A172 (cell line): ENCODE results near the gene LTBP2. TPM values are rescaled to one million over a fixed set of nuclear protein-coding genes. Genes with fewer than 3 reads are reported as not detected.

Experiments
- DNase-seq: peaks from one replicate; pipeline ENCODE4 v3.0.0-alpha.2; 2015; ENCODE audit warnings: low spot score
- total RNA-seq: library from RNA; depleted of rRNA; stranded (reverse); fragments of >200 nt; shearing (Covaris generic); gene quantifications from 2 replicates; pipeline ENCODE4 v1.2.3, GENCODE V29; 2014; rRNA removed

Gene LTBP2
- total RNA-seq, result 5.7 and 5.8 TPM in 2 replicates

- DNase-seq, result no peak
Measured at GRCh38 chr14:74611650-74612349, at the start of gene LTBP2. TSS of gene LTBP2 (minus strand) at chr14:74612237. CDS start at chr14:74611944, 293 bp downstream.

DNA sequence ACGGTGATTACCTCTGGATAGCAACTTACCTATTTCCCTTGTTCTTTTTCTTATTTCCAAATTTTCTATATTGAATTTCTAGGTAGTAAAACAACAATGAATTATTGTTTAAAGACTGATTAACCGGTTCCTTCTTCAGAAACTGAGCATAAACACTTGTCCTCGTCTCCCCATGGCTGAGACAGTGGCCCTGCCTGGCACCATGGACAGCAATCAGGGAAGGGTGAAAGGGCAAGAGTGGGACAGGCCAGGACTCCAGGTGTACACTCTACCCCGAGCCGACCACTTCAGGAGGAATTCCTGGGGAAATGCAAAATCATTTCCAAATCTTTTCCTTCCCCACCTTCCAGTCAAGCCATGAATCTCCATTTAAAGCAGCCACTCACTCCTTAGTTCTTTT, 48.8 kb upstream of the LTBP2 start:
- no peak for DNase-seq

DNA sequence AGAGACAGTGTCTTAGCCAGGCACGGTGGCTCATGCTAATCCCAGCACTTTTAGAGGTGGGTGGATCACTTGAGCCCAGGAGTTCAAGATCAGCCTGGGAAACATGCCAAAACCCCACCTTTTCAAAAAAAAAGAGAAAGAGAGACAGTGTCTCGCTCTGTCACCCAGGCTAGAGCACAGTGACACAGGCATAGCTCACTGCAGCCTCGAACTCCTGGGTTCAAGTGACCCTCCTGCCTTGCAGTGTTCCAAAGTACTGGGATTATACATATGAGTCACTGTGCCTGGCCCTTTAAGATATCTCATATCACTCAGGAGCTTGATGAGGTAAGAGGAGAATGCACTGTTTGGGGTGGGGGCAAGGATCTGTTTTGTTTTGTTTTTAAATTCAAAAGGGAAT, 48.1 kb upstream of the LTBP2 start:
- DNase-seq, result no peak

DNA sequence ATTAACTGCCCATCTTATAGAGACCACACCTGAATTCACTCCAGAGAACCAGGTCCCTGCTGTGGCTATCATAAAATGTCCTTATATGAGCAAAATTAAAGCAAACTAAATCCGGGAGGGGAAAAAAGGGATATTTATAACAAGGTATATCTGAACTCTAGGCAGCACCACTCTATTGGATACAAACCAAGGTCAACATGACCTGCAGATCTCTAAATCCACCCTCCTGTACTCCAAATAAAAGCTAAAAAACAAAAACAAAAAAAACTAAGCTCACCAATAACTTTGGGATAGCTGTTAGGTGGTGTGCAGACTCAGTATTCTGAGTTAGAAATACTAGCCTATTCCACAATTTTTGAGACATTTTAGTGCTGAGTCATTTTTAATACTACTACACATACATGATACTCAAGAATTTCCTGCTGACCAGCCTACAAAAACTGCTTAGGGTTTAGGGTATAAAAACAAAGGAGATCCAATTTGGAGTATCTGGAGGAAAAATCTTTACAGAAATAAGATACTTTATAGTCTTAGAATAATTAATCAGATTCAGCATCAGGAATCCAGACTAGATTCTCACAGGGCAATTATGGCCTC, 46.6 kb upstream of the LTBP2 start:
- DNase-seq, result peak; percentile 31

GRCh38 chr14:74656964-74657363, 44.9 kb upstream of the LTBP2 start:
- no peak for DNase-seq

DNA sequence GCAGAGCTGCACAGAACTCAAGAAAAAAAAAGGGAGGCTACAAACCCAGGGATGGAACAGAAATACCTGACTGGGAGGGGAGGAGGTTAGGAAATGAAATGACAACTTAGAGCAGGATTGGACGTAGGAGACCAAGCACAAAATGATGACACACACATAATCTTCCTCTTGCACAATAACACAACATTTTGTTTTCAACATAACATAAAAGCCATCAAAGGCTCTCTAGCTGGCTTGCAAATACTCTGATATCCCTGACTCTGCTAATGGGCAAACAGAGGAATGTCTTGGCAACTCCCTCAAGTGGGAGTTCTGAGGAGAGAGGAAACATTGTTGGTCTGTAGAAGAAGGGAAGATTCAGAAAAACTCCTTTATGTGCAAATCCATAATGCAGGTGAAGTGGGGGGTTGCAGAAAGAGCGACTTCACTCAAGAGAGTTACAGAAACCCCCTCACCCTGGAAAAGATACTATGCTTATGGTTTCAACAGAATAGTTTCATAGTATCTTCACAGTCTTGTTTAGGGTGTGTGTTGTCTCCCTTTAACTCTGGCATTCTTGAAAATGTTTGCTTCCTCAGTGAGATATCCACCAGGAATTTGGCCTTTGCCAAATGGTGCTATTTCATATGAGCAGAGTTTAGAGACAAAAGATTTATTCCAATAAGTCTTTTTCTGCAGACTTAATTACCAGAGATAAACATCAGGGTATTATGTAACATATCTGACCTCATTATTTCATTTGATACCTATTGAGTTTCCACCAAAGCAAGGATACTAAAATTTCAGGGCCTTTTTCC, 43.8 kb upstream of the LTBP2 start:
- no peak for DNase-seq

- no peak for DNase-seq
Measured at GRCh38 chr14:74654931-74655330, 42.9 kb upstream of the LTBP2 start.

- DNase-seq, result no peak
Measured at GRCh38 chr14:74653386-74654138, 41.5 kb upstream of the LTBP2 start.

DNA sequence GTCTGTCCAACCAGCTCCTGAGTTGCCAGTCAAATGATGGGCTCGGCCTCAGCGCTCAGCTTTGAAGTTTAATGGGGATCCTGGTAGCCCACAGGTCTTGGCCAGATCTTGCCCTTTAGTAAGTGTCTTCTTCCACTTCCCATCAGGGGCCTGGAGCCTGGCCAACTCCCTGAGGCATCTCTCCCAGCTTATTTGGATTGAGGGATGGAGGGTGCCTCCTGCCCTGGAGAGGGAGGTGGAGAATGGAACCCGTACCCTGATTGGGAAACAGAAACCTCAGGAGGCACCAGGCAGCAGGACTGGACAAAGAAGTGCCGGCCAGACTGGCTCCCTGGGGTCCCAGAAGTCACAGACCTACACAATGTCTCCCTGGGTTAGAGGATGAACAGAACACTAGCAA, 40.5 kb upstream of the LTBP2 start:
- DNase-seq, result no peak

- DNase-seq, result no peak
Measured at GRCh38 chr14:74650927-74651686, 39.1 kb upstream of the LTBP2 start.

DNA sequence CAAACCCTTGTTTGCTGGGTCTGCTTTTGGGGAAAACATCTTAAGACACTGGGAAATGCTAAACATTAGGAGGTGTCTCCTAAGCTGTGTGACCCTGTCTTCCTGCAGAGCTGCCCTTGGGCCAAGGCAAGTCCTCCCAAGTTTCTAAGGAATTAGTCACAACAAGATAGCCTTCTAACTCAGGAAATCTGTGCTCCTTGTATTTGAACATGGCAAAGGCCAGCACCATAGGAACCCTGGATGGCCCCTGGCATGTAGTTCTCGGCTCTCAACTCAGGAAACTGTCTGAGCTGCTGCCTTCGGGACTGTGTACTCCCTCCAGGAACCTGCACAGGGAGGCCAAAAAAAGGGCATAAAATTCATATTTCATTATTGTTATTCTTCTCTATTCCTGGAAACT, 37.6 kb upstream of the LTBP2 start:
- no peak for DNase-seq

DNA sequence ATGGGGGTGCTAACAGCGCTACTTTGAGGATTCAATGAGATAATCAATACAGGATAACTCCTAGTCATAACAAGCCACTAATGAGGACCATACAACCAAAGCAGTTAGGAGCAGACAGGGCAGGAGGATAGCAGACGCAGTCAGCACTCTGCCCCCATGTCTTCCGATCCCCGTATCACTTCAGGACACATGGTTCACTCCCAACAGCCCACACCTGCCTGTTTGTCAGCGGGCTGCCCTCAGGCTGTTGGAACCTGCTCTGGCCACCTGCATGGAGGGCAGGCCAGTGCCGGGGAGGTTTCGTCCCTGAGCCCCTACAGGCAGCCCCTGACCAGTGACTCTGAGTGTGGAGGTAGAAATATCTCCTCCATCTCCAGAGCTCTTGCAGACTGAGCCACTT, 37.1 kb upstream of the LTBP2 start:
- DNase-seq, result no peak

DNA sequence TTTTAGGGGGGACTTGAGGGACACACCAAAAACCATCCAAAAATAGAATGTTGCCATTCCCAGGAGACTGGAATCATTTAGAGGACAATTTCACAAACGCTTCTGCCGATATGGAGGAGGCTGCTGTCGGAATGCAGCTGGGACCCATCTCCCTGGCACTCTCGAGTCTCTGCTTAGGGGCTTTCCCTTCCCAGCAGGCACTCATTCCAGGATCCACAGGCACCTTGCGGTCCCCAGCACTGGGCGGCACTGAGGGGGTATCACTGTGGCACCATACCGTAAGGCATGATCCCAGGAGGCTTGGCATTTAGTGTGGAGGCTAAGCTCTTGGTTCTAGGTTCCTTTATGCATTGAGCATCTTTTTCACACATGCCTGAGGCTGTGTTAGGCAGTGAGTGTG, 36.6 kb upstream of the LTBP2 start:
- DNase-seq, result no peak

- no peak for DNase-seq
Measured at GRCh38 chr14:74647678-74648461, 35.8 kb upstream of the LTBP2 start.

DNA sequence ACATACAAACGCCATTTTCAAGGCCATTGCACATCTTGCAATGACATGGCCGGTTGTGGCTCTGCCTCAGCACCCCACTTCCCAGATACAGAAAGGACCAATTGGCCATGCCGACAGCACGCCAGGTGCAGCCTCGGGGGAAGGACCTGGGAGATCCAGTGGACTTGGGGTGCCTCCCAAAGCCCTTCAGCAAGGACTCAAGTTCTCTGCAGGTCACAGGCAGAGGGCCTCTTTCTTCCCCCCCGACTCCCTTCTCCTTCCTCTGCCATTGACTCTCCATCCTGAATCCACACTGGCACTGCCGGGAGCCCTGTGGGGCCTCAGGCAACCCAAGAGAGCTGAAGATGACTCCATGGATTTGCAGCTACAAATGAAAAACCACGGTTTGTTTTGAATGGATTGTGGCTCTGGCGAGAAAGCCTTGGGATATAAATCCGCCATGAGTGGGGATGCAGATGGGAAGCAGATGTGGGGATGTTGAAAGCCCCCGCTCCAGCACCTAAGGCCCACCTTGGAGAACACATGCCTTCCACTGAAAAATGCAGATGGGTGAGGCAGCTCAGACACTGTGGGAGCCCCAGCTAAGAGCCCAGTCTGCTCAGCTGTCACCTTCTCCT, 35.1 kb upstream of the LTBP2 start:
- DNase-seq, result no peak

DNA sequence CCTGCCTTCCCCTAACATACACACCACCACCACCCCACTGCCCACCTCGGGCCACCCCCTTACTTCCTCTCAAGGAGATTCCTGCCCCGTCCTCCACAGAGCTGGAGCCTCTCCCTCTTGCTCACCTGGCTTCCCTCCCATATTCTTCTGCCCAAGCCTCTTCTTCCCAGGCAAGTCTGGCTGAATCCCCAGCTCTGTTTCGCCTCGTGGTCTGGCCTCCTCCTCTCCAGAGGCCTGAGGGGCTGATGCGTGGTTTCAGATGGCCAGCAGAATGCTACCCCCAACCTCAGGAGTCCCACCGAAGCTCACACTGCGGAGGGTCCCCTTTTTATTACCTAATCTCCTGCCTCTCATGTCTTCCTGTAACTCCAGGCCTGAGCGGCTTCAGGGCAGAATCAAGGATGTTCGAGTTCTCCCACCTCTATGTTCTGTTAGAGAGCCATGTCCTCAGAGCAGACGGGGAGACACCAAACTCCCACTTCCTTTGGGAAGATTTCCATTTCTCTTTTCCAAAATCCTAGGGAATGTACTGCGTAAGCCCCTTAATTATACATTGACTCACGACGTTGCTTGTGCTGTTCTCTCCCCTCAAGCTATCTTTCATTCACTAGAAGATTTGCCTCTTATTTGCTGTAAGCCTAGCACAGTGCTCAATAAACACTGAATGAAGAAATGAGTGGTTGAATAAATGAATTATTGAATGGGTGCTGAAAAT, 33.9 kb upstream of the LTBP2 start:
- no peak for DNase-seq

DNA sequence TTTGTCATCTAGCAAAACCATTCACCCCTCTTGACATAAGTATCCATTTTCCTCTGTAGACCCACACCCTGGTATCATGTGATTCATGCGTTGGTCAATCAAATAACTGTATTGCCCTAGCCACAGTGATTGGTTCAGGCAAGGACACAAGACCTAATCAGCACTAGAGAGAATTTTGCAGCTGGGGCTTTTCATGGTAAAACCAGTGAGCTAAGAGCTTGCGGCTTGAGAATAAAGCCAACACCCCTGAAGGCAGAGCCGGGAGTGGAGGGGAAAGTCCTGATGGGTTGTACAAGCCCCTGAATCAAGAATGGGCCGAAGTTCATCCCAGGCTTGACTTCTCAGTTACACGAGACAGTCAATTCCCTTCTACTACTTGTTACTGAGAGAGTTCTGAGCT, 33.2 kb upstream of the LTBP2 start:
- DNase-seq, result no peak

DNA sequence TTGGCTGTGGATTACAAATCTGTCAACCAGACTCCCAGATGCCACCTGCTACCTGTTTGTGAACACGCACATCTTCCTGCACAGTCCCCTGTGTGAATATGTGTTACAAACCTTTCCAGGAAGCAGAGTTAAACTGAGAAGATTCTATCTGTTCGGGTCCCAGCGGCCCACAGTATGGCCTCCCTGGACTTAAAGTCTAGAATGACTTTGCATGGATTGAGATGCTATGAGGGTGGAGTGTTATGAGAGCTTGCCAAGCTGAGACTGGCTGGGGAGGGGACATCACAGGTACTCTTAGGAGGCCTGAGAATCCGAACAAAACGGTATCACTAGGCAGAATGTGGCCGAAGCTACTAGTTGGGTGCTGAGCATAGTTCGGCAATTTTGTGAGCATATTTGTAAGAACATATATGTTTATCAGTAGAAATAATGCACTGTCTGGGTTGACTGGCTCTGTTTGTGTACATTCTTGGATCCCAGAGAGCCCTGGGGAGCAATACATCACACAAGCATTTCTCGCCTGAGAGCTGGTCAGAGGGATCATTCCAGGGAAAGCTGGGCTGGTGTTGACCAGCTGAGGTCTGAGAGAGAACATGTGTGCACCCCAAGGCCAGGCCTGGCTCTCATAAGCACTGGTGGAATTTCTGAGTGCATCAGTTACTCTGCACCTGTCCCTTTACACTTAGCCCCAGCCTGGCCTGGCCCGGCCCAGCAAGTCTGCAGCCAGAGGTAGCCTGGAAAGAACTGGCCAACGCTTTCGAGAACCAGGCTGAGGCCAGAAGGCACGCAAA, 29.8 kb upstream of the LTBP2 start:
- no peak for DNase-seq

DNA sequence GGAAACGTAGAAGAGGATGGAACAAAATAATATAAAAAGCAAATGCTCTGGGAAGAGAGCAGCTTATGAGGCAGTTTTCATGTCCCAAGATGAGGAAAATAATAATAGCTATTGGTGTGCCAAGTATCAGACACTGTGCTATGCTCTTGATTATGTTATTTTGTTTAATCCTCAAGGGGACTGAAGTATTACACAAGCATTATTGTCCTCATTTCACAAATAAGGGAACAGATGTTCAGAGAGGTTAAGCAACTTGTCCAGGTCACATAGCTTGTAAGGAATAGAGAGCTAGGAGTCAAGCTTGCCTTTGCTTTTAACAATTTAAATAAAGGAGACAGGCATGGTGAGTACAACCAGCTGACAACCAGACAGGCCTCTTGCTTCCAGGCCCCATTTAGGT, 26.9 kb upstream of the LTBP2 start:
- DNase-seq, result no peak
